Lung microvascular endothelial cell (primary cell): ENCODE measurements around the gene GBX2. TPM values are rescaled to one million over a fixed set of nuclear protein-coding genes. Genes with fewer than 3 reads are reported as not detected.
A peak's percentile ranks its signal among the peaks of the same experiment; 100 is the strongest.

Source experiments
- DNase-seq, 2 donors: peaks; one replicate each; pipeline versions ENCODE4 v3.0.0 to v3.0.0-alpha.2; 2010; ENCODE audit warnings: low read depth in 2 of 2
- total RNA-seq: library from RNA; depleted of rRNA; stranded (reverse); fragments of >200 nt; gene quantifications from 2 replicates; pipeline ENCODE4 v1.2.1, GENCODE V29; 2014

The GBX2 gene
- total RNA-seq, 1 donor from 2014 or later, result under 0.01 TPM

GRCh38 chr2:236184701-236185100 is 16.5 kb upstream of the GBX2 start:
- no peak for DNase-seq

GRCh38 chr2:236180831-236181453 is 12.8 kb upstream of the GBX2 start:
- peak; percentile 82 to 84 for DNase-seq

DNA sequence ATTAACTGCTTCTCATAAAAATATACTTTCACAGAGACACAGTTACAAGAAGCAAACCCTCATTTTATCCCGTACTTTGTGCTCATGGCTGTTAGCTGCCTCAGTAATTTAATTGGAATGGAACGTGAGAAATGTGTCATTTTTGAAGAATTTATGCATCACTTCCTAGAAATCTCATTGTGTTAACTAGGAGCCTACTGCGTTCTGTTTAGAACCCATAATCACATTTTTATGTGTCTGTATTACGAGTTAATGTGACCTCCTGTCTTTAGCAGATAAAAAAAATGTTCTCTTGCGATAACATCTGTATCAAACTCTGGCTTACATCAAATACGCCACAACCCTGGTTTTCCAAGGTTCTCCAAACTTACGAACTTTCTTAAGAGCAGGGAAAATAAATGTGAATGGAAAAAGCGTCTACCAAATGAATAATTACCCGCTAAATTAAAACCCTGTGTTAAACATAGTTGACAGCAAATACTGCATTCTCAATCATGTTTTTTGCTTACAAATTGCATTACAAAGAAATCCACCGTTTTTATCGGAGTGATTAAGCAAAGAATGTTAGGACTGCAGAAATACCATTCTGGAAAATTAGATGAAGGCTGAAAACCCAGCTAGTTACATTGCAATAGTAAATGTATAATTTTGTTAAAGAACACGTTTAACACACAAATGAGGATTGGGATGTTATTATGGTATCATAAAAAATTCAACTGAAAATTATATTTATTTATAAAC is 12.1 kb upstream of the GBX2 start:
- peak; percentile 76 to 86 for DNase-seq

DNA sequence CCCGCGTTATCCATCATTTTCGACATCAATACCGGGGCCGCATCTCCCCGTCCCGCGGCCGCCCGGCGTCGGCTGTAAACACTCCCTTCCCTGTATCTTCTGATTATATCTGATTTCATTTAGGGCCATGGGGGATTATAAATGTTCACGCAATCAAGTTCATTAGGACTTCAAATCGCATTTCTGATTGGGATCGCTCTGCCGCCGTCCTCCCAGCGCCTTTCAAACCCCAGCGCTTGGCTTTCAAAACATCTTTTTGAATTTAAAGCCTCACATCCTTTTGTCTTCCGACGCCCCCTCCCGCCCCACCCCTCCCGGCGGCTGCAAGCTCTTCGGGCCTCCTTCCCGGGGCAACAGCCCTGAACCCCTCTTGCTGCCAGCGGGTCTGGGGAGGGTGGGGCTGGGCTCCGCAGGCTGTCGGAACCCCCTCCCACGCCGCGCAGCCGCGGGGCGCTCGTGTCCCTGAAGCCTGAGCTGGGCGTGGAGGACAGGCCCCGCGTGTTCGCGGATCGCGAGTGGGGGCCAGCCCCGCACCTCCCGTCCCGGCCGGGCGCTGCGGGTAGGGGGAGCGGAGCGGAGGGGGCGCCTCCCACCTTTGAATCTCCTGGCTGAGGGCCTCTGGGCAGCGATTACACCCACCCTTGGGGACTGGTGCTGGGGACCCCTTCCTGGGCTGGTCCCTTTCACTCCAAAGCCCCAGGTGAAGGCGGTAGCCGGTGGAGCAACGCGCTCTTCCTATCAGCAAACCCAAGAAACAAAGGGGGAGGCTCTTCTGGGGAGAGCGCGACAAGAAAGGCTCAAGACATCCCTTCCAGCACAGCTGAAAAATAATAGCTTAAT is 11.3 kb upstream of the GBX2 start:
- DNase-seq, result peak; percentile 47 to 51

GRCh38 chr2:236178890-236179235 is 10.7 kb upstream of the GBX2 start:
- peak in 1 of 2 donors; percentile 23 for DNase-seq

GRCh38 chr2:236177967-236178889 is 10.0 kb upstream of the GBX2 start:
- peak; percentile 69 to 75 for DNase-seq

DNA sequence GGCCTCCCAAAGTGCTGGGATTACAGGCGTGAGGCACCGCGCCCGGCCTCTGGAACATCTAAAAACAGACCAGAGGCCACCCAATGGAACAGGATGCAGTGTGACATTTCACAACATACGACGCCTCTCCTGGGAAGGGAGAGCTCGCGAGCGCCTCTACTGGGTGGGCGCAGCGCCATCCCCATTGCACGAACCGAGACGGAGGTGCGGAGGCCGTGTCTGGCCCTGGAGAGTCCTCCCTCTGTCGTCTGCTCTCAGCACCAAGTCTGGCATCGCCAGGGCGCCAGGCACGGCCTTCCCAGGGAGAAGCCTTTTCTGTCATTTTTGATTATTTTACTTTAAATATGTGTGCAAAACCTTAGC is 9.4 kb upstream of the GBX2 start:
- peak; percentile 53 to 71 for DNase-seq

DNA sequence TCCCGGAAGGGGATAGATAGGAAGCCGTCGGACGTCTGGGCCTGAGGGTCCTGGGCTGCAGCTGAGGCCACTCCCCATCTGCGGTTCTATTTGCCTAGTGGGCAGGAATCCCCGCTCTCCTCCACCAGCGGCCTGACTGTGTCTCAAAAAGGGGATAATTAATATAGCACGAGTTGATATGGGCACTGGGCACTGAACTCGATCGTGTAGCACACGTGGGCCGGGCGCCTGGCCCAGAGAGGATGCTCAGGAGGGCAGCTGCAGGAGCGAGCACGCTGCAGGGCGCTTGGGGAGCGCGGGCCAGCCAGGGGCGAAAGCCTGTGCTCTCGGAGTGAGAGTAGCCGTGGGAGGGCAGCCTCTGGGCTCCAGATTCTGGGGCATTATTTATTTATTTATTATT is 8.8 kb upstream of the GBX2 start:
- DNase-seq, result no peak

DNA sequence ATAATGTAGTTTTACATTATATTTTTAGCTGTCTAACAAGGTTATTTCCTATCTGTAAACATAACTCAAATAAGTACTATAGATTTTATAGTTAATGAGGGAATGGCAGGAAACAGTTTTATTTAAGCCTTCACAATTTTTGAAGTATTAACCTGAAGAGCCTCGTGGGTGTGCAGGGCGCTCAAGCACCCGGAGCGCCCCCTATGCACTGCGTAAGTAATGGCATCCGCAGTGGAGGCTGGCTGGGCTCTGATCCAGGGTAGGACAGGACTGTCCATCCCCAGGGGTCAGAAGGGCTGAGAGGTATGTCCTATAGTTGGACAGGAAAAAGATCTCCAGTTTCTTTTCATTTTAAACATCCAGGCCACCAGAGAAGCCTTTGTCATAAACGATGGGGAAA is 8.2 kb upstream of the GBX2 start:
- DNase-seq, result peak; percentile 59 to 73

DNA sequence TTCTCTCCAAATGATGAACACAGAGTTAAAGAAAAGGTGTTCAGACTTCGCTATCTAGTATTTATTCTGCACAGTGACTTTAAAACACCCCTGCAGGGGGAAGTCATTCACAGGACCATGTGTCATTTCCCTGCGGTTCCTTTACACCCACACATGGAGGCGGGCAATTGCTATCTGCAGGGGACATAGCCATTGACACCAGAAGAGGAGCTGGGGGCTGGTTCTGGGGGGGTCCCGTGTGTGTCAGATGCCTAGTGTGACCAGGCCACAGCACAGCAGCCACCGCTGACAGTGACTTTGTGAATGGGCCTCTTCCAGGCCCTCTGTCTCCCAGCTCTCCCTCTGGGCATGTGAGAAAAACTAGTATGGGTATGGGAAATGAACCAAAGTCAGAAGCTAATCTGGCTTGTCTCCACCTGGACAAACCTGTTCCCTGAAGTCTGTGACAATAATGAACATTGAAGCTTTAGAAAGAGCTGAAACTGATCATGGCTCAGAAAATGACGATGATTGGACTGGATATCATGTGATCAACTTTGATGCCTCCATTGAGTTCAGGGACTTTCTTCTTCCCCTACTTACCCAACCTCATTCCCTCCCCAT is 7.5 kb upstream of the GBX2 start:
- DNase-seq, result peak in 1 of 2 donors; percentile 33

- no peak for DNase-seq
These were observed 5.8 kb upstream of the GBX2 start for GRCh38 chr2:236173729-236174607.

DNA sequence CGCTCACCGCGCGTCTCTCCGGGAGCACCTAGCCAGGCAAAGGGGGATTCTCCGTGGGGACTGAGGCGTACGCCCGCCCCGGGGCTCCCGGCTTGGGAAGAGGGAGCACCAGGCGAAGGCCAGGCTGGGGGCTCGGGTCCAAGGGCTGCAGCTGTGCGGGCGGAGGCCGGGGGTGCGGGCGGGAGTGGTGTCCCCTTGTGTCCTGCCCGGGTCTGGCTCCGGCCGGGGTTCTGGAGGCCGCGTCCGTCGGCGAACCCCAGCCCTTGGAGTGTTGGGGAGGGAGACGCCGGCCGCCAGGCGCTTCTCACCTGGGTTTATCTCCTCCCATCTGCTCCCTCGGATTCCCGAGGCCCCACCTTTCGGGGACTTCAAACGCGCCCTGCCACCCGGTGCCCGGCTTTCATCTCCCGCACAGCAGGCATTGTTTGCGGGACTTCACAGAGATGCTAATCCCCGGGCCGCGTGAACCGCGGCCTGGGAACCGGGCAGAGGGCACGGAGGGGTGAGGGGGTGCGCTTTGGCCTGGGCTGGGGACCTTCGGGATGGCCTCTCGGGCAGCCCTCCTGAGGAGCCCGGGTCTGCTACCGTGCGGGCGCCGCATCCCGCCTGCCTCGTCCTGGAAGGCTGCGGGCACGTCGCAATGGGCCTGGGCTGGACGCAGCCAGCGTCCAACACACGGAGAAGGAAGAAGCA is 5.0 kb upstream of the GBX2 start:
- DNase-seq, result no peak

DNA sequence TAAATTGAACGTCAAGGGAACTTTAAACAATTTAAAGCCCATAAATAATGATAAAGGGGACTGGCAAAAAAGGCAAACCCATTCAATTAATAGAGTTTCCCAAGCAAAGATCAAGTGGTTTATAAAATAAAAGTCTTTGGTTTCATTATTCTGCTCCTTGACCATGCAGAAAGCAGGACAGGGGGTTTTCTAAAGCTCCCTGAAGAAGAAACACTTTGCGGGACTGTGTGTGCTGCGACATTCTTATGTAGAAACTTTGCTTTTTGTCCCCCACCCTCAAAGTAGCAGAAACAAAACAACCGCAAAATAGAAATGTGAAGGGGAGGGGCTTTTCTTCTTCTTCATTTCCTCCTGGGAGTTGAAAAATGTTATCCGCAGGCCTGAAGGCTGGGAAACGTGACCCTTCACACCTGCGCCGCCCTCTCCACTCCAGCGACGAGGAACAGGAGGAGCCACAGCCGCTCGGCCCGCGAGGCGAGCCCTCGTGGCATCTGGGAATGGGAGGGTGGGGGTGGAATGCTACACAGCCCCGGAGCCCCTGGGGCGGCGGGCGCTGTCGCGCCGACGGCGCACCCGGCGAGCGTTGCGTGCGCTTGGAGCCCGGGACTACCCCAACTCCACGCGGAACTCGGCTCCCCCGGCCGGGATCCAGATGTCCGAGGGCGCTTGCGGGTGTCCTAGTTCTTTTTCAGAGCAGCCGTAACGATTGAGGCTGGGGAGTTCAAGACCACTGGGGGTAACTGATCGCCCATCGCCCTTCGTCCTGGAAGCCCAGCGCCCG is 4.3 kb upstream of the GBX2 start:
- DNase-seq, result no peak

DNA sequence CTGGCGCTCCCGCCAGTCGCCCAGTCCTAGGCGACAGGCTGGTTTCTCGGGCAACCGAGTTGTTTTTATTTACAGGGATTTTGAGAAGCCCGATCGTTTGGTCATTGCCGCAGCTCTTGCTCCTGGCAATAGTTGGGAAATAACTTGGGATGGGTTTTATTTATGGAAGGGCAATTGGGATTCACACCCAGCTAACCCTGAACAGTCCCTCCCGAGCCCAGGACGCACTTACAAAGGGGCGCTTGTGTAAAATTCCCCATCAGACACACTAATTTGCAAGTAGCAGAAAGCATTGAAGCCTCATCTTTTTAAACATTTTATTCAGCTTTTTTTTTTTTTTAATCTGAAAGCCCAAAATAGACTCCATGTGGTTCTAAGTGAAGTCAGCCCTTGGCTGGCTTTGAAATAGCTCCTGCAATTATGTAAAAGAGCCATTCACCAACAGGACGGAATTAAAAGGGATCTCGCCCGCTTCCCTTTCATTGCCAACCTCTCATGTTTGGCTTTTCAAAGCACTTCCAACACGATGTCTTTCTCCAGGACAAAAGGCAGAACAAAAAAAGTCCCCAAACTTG is 3.6 kb upstream of the GBX2 start:
- DNase-seq, result no peak

GRCh38 chr2:236171181-236171679 is 3.0 kb upstream of the GBX2 start:
- no peak for DNase-seq

DNA sequence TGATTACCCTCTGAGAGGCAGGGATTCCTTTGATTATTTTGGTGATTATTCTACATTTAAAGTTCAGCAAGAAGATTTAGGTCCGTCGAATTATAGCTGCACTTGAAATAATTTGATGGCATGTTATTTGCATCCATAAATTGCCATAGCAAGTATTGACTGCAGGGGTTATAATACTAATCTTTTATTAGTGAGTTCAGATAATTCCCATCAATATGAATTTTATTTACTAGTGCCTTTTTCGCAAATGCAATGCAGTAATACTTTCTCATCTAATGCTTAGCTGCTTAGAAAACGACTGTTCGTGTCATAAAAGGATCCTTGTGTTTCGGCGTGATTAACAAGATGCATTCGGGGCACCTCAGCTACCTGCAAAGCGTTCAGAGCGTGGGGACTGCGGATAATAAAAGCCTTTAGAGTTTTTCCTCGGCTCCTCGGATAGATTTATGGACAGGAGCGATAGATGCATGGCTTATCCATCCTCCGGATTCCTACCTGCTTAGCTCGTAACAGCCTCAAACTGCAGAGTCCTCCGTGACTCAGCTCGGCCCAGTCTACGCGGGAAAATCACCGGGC is 2.5 kb upstream of the GBX2 start:
- no peak for DNase-seq

DNA sequence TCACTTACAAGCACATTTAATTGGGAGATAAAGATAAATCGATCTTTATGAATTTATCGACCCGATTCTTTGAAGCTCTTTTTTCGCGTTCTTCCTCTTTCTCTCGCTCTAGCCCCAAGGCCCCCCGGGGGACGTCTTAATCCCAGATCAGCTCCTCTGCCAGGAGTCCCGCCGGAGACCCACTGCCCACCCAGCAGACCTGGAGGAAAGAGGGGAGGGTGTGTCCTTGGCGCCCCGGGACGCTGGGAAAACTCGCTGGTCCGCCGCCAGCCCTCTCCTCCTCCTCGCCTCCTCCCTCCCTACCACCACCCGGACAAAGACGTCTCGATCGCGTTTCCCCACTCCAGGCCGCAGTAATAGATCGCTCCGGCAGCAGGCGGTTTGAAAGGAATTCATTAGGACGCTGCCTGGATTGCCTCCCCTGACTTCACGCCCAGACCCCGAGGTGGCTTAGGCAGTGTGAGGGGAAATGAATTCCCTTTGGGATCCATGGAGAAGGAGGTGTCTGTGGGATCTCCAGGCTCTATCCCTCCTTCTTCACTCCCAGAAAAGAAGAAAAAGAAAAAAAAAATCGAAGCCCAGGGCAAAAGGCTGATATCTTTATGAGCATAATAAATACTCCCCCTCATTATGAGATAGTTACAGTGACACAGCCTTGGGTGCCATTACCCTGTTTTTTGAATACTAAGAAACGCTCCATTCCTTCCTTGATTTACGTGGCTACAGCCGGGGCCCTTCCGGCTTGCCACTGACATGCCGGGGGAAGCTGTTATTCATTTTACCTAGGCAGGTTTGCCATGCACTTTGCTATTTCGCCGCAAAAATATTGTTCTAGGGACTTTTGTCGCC is 1.8 kb upstream of the GBX2 start:
- DNase-seq, result no peak
